Stimulated activated CD4-positive, alpha-beta T cell treated with anti-CD3 and anti-CD28 coated beads, Interleukin-4, amount 100 ng/mL, for 1 hour (primary cell): ENCODE results near the gene SPDYE2.
"Not testable (repeated sequence)": the region's sequence is repeated elsewhere in the genome, so short reads cannot be mapped to it uniquely, and the experiment has no call there.

ENCODE experiments used
- DNase-seq: peaks from one replicate; pipeline ENCODE4 v3.0.0-alpha.2; 2020

The SPDYE2 gene

DNA sequence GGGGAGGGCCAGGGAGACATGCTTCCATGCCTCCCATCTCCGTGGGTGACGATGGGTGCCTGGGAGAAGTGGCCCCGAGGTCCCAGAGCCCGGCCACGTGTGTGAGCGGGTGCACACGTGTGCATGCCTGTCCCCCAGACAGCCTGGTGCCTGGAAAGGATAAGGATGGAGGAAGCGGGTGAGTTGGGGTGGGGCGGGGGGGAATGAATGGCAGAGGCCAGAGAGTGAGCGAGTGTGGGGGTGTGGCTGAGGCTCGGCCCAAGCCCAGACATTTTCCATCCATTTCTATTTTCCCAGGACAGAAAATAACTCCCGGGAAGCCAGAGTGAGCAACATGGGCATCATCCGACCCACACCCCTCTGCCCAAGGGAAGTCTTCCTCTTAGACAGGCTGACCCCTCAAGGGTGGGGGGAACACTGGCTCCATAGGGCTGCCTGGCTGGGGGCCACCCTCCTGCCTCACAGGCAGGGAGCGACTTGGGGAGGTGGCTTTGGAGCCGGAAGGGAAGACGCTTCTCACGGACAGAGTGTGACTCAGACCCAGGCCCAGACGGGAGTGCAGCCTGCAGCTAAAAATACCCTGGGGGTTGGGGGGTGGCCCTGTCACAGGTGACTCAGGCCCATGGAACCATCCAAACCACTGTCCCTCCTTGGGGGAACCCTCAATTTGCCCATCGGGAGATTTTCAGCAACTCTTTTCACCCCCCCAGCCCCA, 53.6 kb downstream of the SPDYE2 start:
- not testable (repeated sequence) for DNase-seq

DNA sequence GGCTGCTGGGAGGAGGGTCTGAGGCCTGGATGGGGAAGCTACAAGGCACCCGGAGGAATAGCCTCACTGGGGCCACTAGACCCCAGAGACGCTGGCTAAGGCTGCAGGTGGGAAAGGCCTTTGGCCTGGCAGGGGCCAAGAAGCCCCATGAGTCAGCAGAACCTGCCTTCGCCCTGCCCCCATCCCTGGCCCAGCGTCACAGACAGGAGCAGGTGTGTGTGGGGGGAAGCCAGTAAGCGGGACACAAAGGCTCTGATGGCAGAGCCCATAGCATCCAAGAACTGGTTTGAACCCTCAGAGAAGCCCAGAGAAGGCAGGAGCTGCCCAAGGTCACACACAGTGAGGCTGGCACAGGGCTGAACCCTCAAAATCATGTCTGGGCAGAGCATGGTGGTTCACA, 55.8 kb downstream of the SPDYE2 start:
- not testable (repeated sequence) for DNase-seq

DNA sequence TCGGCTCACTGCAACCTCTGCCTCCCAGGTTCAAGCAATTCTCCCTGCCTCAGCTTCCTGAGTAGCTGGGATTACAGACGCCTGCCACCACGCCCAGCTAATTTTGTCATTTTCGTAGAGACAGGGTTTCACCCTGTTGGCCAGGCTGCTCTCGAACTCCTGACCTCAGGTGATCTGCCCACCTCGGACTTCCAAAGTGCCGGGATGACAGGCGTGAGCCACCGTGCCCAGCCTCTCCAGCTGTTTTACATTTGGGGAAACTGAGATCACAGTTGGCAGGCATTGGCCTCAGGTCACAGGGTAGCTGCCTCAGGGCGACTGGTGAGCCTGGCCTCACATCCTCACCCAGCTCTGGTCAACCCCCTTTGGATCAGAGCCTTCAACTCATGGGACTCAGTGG, 58.7 kb downstream of the SPDYE2 start:
- not testable (repeated sequence) for DNase-seq

DNA sequence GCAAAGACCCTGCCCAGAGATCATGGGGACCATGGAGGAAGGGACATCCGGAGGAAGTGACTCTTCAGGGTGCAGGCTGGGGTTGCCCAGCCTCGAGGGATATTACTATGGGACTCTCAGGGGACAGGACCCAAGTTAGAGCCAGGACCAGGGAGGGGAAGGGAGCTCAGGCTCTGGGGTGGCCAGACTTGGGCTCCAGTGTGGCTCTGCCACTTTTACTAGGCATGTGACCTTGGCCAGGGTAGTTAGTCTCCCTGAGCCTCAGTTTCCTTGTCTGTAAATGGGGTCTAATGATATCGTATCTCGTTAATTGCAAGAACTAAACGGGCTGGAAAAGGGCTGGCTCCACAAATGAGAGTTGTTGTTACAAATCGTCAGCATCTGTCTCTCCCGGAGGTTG, 59.4 kb downstream of the SPDYE2 start:
- not testable (repeated sequence) for DNase-seq

DNA sequence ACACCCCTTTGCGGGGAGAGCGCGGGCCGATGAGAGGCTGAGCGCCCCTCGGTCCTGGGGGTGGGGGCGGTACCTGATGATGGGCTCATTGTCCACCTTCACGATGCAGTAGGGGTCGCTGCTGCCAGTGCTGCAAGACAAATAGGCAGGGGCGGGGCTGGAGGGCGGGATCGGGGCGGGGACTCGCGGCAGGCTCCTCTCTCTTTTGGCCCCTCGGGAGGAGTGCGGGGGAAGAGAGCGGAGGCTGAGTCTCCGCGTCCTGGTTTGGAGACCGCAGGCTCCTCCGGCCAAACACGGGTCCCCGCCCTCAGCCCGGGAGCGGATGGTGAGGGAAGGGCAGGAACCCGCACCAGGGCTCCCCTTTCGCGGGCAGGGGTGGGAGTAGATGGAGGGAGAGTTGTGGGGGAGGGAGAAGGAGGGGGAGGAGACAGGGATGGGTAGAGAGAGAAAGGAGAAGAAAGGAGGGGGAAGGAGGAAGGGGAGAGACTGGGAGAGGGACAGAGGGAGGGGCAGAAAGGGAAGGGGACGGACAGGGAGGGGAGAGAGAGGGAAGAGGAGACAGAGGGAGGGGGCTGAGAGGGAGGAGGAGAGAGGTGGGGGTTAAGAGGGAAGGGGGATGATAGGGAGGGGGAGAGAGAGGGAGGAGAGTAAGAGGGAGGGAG, 60.1 kb downstream of the SPDYE2 start:
- DNase-seq, result not testable (repeated sequence)

DNA sequence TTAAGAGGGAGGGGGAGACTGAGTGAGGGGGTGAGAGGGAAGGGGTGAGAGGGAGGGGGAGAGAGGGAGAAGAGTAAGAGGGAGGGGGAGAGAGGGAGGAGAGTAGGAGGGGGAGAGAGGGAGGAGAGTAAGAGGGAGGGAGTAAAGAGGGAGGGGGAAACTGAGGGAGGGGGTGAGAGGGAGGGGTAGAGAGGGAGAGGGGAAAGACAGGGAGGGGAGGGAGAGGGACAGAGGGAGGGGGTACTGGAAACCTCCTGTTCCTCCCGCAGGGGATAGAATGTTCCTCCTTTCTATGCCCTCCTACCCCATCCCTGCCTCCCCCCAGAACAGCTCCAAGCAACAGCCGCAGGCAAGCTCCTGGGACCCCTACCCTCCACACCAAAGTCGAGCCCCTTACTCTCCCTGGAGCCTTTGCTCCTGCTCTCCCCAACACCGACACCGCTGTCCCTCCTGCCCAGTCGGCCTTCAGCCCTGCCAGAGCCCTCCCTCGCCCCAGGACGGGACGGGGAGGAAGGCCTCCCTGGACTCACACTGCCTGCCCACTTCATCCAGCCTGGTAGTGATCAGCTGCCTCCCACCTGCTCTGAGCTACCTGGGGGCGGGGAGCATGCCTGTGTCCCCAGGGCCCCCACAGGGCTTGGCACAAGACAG, 60.8 kb downstream of the SPDYE2 start:
- not testable (repeated sequence) for DNase-seq
